HepG2 (cell line): ENCODE results near the gene HIRA. TPM values are rescaled to one million over a fixed set of nuclear protein-coding genes. Genes with fewer than 3 reads are reported as not detected.
A peak's percentile ranks its signal among the peaks of the same experiment; 100 is the strongest.

Source experiments
- EEA1 ChIP-seq: sonication (generic); formaldehyde crosslinking; IDR thresholded peaks from 2 replicates; pipeline ENCODE4 v1.5.1; 2020; ENCODE audit warnings: mild to moderate bottlenecking, missing genetic modification reagents, borderline replicate concordance
- HBP1 ChIP-seq: IDR thresholded peaks from 2 replicates; pipeline ENCODE4 v1.6.1; 2016; ENCODE audit warnings: low read depth, control low read depth
- HNF4G ChIP-seq, 2 experiments: sonication (generic) in 1 of 2; formaldehyde crosslinking in 1 of 2; IDR thresholded peaks; 2 replicates each; pipeline versions ENCODE4 v1.4.0 to v1.6.1; 2011 to 2020; ENCODE audit warnings: borderline replicate concordance in 2 of 2, low read depth in 2 of 2, mild to moderate bottlenecking in 2 of 2, low read length in 1 of 2, missing genetic modification reagents in 1 of 2, moderate library complexity in 1 of 2
- POGK ChIP-seq: sonication (generic); formaldehyde crosslinking; conservative IDR thresholded peaks from 2 replicates; pipeline ENCODE4 v1.8.0; 2022; ENCODE audit warnings: mild to moderate bottlenecking, moderate library complexity, missing genetic modification reagents
- SIX1 ChIP-seq: sonication (generic); formaldehyde crosslinking; IDR thresholded peaks from 2 replicates; pipeline ENCODE4 v1.4.0; 2020; ENCODE audit warnings: missing genetic modification reagents, borderline replicate concordance
- TBX2 ChIP-seq: sonication (generic); formaldehyde crosslinking; IDR thresholded peaks from 2 replicates; pipeline ENCODE4 v1.5.0; 2020; ENCODE audit warnings: missing genetic modification reagents, mild to moderate bottlenecking, borderline replicate concordance
- ZBTB20 ChIP-seq: sonication (generic); formaldehyde crosslinking; IDR thresholded peaks from 2 replicates; pipeline ENCODE4 v1.8.1; 2023; ENCODE audit warnings: missing genetic modification reagents, low read depth, mild to moderate bottlenecking, borderline replicate concordance
- ZNF260 ChIP-seq: sonication (generic); formaldehyde crosslinking; IDR thresholded peaks from 2 replicates; pipeline ENCODE4 v1.4.0; 2020; ENCODE audit warnings: missing genetic modification reagents, low read depth, mild to moderate bottlenecking, borderline replicate concordance
- ZNF331 ChIP-seq: sonication (generic); formaldehyde crosslinking; IDR thresholded peaks from 2 replicates; pipeline ENCODE4 v1.4.0; 2020; ENCODE audit warnings: missing genetic modification reagents
- ZNF33B ChIP-seq: sonication (generic); formaldehyde crosslinking; IDR thresholded peaks from 2 replicates; pipeline ENCODE4 v1.5.1; 2020; ENCODE audit warnings: mild to moderate bottlenecking, missing genetic modification reagents
- ZNF460 ChIP-seq: sonication (generic); formaldehyde crosslinking; IDR thresholded peaks from 2 replicates; pipeline ENCODE4 v1.5.1; 2020; ENCODE audit warnings: missing genetic modification reagents, mild to moderate bottlenecking, borderline replicate concordance
- ZNF569 ChIP-seq: sonication (generic); formaldehyde crosslinking; IDR thresholded peaks from 2 replicates; pipeline ENCODE4 v1.5.0; 2020; ENCODE audit warnings: mild to moderate bottlenecking, missing genetic modification reagents, moderate library complexity, borderline replicate concordance
- polyA plus RNA-seq, 8 experiments: library from polyadenylated mRNA; depleted of rRNA in 3 of 8; stranded (reverse) in 7 of 8; unstranded in 1 of 8; fragments of >200 nt; fragmentation: Illumina TruSeq in 4 of 8; extraction: Trizol in 4 of 8; gene quantifications; 2 replicates each; pipeline versions ENCODE4 v1.2.1 to v1.2.3, GENCODE V29; 2011 to 2016; ENCODE audit warnings: low read depth in 4 of 8, missing spikeins in 1 of 8, mixed read lengths in 1 of 8; ENCODE audit not compliant: insufficient read depth in 1 of 8
- total RNA-seq, 5 experiments: library from RNA; depleted of rRNA; stranded (reverse); fragments of >200 nt; fragmentation: Illumina TruSeq; extraction: Trizol; gene quantifications; 2 replicates each; pipeline ENCODE4 v1.2.3, GENCODE V29; 2016; ENCODE audit warnings: low read depth in 1 of 5
- TF ChIP-seq, protein P1 (sequence below): sonication (generic); formaldehyde crosslinking; IDR thresholded peaks from 2 replicates; pipeline ENCODE4 v1.5.0; 2020; ENCODE audit warnings: mild to moderate bottlenecking, missing genetic modification reagents, borderline replicate concordance
- TF ChIP-seq, protein P2 (sequence below): sonication (generic); formaldehyde crosslinking; IDR thresholded peaks from 2 replicates; pipeline ENCODE4 v1.8.0; 2022; ENCODE audit warnings: mild to moderate bottlenecking, missing genetic modification reagents, moderate library complexity
- TF ChIP-seq, protein P3 (sequence below): sonication (generic); formaldehyde crosslinking; IDR thresholded peaks from 2 replicates; pipeline ENCODE4 v1.8.1; 2023; ENCODE audit warnings: mild to moderate bottlenecking, moderate library complexity, missing genetic modification reagents

Gene HIRA
- total and polyA plus RNA-seq, 2 of the 13 experiments (the other 11 are each of a cell fraction or from before 2014, with no cell fraction given), result 21.5 to 29.2 TPM

GRCh38 chr22:19431649-19432132 lies at the start of gene HIRA (continued):
- TF ChIP-seq, protein P1, sequence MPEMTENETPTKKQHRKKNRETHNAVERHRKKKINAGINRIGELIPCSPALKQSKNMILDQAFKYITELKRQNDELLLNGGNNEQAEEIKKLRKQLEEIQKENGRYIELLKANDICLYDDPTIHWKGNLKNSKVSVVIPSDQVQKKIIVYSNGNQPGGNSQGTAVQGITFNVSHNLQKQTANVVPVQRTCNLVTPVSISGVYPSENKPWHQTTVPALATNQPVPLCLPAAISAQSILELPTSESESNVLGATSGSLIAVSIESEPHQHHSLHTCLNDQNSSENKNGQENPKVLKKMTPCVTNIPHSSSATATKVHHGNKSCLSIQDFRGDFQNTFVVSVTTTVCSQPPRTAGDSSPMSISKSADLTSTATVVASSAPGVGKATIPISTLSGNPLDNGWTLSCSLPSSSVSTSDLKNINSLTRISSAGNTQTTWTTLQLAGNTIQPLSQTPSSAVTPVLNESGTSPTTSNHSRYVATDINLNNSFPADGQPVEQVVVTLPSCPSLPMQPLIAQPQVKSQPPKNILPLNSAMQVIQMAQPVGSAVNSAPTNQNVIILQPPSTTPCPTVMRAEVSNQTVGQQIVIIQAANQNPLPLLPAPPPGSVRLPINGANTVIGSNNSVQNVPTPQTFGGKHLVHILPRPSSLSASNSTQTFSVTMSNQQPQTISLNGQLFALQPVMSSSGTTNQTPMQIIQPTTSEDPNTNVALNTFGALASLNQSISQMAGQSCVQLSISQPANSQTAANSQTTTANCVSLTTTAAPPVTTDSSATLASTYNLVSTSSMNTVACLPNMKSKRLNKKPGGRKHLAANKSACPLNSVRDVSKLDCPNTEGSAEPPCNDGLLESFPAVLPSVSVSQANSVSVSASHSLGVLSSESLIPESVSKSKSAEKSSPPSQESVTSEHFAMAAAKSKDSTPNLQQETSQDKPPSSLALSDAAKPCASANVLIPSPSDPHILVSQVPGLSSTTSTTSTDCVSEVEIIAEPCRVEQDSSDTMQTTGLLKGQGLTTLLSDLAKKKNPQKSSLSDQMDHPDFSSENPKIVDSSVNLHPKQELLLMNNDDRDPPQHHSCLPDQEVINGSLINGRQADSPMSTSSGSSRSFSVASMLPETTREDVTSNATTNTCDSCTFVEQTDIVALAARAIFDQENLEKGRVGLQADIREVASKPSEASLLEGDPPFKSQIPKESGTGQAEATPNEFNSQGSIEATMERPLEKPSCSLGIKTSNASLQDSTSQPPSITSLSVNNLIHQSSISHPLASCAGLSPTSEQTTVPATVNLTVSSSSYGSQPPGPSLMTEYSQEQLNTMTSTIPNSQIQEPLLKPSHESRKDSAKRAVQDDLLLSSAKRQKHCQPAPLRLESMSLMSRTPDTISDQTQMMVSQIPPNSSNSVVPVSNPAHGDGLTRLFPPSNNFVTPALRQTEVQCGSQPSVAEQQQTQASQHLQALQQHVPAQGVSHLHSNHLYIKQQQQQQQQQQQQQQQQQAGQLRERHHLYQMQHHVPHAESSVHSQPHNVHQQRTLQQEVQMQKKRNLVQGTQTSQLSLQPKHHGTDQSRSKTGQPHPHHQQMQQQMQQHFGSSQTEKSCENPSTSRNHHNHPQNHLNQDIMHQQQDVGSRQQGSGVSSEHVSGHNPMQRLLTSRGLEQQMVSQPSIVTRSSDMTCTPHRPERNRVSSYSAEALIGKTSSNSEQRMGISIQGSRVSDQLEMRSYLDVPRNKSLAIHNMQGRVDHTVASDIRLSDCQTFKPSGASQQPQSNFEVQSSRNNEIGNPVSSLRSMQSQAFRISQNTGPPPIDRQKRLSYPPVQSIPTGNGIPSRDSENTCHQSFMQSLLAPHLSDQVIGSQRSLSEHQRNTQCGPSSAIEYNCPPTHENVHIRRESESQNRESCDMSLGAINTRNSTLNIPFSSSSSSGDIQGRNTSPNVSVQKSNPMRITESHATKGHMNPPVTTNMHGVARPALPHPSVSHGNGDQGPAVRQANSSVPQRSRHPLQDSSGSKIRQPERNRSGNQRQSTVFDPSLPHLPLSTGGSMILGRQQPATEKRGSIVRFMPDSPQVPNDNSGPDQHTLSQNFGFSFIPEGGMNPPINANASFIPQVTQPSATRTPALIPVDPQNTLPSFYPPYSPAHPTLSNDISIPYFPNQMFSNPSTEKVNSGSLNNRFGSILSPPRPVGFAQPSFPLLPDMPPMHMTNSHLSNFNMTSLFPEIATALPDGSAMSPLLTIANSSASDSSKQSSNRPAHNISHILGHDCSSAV (CRISPR knock-in tag), result no peak
- TF ChIP-seq, protein P2, sequence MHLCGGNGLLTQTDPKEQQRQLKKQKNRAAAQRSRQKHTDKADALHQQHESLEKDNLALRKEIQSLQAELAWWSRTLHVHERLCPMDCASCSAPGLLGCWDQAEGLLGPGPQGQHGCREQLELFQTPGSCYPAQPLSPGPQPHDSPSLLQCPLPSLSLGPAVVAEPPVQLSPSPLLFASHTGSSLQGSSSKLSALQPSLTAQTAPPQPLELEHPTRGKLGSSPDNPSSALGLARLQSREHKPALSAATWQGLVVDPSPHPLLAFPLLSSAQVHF, result peak; percentile 19; the same call in 1 of the 2 replicates
- no peak for TF ChIP-seq HNF4G (IDR thresholded peaks at IDR 0.05; ENCODE audit: borderline replicate concordance, low read depth, low read length)
- TF ChIP-seq HNF4G (CRISPR knock-in tag; IDR thresholded peaks at IDR 0.05; ENCODE audit: borderline replicate concordance, low read depth), result no peak
- TF ChIP-seq, protein P3, sequence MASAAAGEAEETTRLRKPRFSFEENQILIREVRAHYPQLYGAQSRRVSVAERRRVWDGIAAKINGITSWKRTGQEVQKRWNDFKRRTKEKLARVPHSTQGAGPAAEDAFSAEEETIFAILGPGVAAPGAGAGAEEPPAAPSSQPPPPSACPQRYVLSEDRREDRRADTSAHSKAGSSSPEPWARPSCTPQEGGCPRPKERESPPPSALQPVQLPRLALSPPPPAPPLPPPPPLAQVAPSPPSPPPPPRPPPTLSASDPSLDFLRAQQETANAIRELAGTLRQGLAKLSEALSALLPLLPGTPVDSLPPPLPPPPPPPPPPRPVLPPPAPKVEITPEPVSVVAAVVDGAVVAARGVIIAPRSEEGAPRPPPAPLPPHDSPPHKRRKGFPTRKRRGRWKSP (CRISPR knock-in tag), result no peak
- no peak for TF ChIP-seq POGK
- TF ChIP-seq SIX1 (CRISPR knock-in tag), result no peak
- TF ChIP-seq ZNF331 (CRISPR knock-in tag), result peak; percentile 34; the same call in 1 of the 2 replicates
- no peak for TF ChIP-seq ZNF460 (CRISPR knock-in tag)
- no peak for TF ChIP-seq ZBTB20 (CRISPR knock-in tag)
- no peak for TF ChIP-seq TBX2 (CRISPR knock-in tag)
- no peak; the same call in 1 of the 2 replicates for TF ChIP-seq ZNF569 (CRISPR knock-in tag)
- TF ChIP-seq ZNF260, result no peak
- TF ChIP-seq HBP1 (CRISPR knock-in tag), result 0 out of 2 replicates have a peak, but pooled peaks have one; percentile 44
- TF ChIP-seq EEA1 (CRISPR knock-in tag), result no peak
- TF ChIP-seq ZNF33B (CRISPR knock-in tag), result no peak
